Common myeloid progenitor, CD34-positive (primary cell): ENCODE measurements around the gene RNASEL. TPM values are rescaled to one million over a fixed set of nuclear protein-coding genes. Genes with fewer than 3 reads are reported as not detected.

ENCODE experiments used
- CTCF ChIA-PET: fragments of 350-600 bp; sonication (Branson Sonifier 250); formaldehyde crosslinking; loops from one replicate; lab custom pipeline; 2021; ENCODE audit warnings: antibody characterized with exemption; lab: Charles Lee
- POLR2A ChIA-PET: fragments of 350-600 bp; sonication (Branson Sonifier 250); formaldehyde crosslinking; loops from one replicate; lab custom pipeline; 2021; ENCODE audit warnings: antibody characterized with exemption; lab: Charles Lee
- DNase-seq, 3 donors: peaks; one replicate each; pipeline versions ENCODE4 v3.0.0 to v3.0.0-alpha.2; 2013
- H3K27ac ChIP-seq, 2 experiments: 1 replicate in 1 of 2; 2 replicates in 1 of 2; pipeline ENCODE4 v1.7.0; 2013; ENCODE audit warnings: inconsistent platforms in 2 of 2, low read length in 2 of 2, mild to moderate bottlenecking in 2 of 2, low read depth in 1 of 2, moderate library complexity in 1 of 2; ENCODE audit not compliant: severe bottlenecking in 2 of 2, insufficient read depth in 1 of 2, poor library complexity in 1 of 2
- H3K27me3 ChIP-seq, 5 experiments: replicated peaks in 2 of 5; 1 replicate in 3 of 5; 2 replicates in 2 of 5; pipeline versions ENCODE4 v1.6.1 to v1.7.0; 2013; ENCODE audit warnings: low read length in 4 of 5, mild to moderate bottlenecking in 2 of 5, moderate library complexity in 2 of 5, inconsistent platforms in 1 of 5; ENCODE audit not compliant: insufficient read depth in 5 of 5, control insufficient read depth in 4 of 5
- H3K36me3 ChIP-seq, 4 experiments: 1 replicate in 2 of 4; 2 replicates in 2 of 4; pipeline versions ENCODE4 v1.6.1 to v1.7.0; 2013; ENCODE audit warnings: low read length in 3 of 4, control low read depth in 1 of 4, mild to moderate bottlenecking in 1 of 4; ENCODE audit not compliant: control insufficient read depth in 4 of 4, insufficient read depth in 4 of 4
- H3K4me1 ChIP-seq, 4 experiments: 1 replicate in 3 of 4; 2 replicates in 1 of 4; pipeline versions ENCODE4 v1.6.1 to v1.7.1; 2013; ENCODE audit warnings: low read length in 3 of 4, mild to moderate bottlenecking in 3 of 4, control low read depth in 1 of 4, inconsistent platforms in 1 of 4, moderate library complexity in 1 of 4; ENCODE audit not compliant: control insufficient read depth in 4 of 4, insufficient read depth in 4 of 4; ENCODE audit errors: control extremely low read depth in 1 of 4
- H3K4me3 ChIP-seq, 7 experiments: 1 replicate in 4 of 7; 2 replicates in 3 of 7; pipeline versions ENCODE4 v1.5.1 to v1.7.0; 2013; ENCODE audit warnings: mild to moderate bottlenecking in 7 of 7, low read length in 6 of 7, moderate library complexity in 6 of 7, inconsistent platforms in 2 of 7, low read depth in 2 of 7, control low read depth in 1 of 7; ENCODE audit not compliant: insufficient read depth in 4 of 7, control insufficient read depth in 1 of 7; ENCODE audit errors: extremely low read depth in 1 of 7
- H3K9me3 ChIP-seq, 5 experiments: 1 replicate in 4 of 5; 2 replicates in 1 of 5; pipeline versions ENCODE4 v1.6.1 to v1.7.1; 2013; ENCODE audit warnings: low read length in 4 of 5, mild to moderate bottlenecking in 2 of 5, inconsistent platforms in 1 of 5, low read depth in 1 of 5, moderate library complexity in 1 of 5; ENCODE audit not compliant: control insufficient read depth in 4 of 5, insufficient read depth in 2 of 5; ENCODE audit errors: control extremely low read depth in 1 of 5
- WGBS: methylation state at CpG from one replicate; pipeline ENCODE4 v1.1.5; 2013; ENCODE audit not compliant: insufficient coverage; 5-methylcytosine and 5-hydroxymethylcytosine counted together
- polyA plus RNA-seq: library from polyadenylated mRNA; unstranded; fragments of 120-200 nt; gene quantifications from one replicate; pipeline ENCODE4 v1.2.1, GENCODE V29; 2013

The RNASEL gene, protein sequence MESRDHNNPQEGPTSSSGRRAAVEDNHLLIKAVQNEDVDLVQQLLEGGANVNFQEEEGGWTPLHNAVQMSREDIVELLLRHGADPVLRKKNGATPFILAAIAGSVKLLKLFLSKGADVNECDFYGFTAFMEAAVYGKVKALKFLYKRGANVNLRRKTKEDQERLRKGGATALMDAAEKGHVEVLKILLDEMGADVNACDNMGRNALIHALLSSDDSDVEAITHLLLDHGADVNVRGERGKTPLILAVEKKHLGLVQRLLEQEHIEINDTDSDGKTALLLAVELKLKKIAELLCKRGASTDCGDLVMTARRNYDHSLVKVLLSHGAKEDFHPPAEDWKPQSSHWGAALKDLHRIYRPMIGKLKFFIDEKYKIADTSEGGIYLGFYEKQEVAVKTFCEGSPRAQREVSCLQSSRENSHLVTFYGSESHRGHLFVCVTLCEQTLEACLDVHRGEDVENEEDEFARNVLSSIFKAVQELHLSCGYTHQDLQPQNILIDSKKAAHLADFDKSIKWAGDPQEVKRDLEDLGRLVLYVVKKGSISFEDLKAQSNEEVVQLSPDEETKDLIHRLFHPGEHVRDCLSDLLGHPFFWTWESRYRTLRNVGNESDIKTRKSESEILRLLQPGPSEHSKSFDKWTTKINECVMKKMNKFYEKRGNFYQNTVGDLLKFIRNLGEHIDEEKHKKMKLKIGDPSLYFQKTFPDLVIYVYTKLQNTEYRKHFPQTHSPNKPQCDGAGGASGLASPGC
- 9.0 TPM for polyA plus RNA-seq

DNA sequence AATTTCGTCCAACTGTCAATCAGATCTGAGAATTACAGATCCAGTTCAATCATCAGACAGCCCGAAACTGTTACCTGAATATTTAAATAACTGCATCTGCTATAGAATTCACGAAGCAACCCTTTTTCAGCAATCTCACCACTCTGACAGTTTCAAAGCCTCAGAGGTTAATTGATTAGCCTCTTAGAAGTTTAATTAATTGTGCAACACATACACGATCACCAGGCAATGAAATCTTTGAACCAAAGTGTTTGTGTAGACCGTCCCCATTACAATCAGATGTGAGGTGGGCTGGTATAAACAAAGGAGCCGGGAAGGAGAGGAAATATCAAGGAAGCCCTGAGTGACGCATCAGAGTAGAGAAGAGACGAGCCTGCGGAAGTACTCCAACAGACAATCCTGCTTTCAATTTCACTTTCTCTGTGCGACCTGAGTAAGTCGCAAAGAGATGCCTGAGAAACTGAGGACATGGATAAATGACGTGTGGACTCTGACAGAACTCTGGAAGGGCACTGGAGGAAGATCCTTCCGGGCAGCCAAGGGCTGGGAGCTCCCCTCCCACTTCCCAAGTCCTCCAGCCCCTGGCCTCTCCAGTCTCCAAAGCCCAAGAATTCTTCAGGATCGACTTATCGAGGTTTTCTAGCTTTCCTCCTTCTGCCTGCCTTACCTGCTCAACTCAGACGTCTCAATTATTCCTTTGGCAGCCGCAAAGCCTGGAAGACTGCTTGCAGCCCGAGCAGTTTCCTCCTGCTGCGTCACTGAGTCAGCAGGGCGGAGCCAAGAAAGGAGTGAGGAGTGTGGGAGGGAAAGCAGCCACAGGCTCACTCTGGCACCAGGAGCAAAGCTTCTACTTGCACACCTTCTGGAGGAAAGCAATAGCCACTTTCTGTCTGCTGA is at the start of gene RNASEL:
Gene RNASEL, minus strand, starts transcription at position 757 of the 897 bp plus-strand sequence. CDS start 2,450 bp downstream, outside the sequence.
- H3K9me3 ChIP-seq = no peaks in the 10 kb centered on the region
- CTCF ChIA-PET = interaction anchor here (1.2 to 6.2 kb wide), 7 partner anchors 8 to 508 kb away, joined by 3 to 39 read pairs (median 6); no protein-coding TSS in a partner anchor
- peak within 1 kb of the TSS; percentile 86 to 95 for H3K27ac ChIP-seq
- peaks cover 0 to 19% (median 9%) of the 10 kb centered on the region in 4 experiments for H3K4me1 ChIP-seq
- H3K27me3 ChIP-seq = no peaks in the 10 kb centered on the region
- H3K36me3 ChIP-seq = peaks cover 0 to 9% (median 3%) of the 10 kb centered on the region in 4 experiments
- 1% methylated on average over 12 of the region's 20 CpGs for WGBS
- H3K4me3 ChIP-seq = peak within 1 kb of the TSS; percentile 78 to 99 (median 96)
- DNase-seq = peak; percentile 62 to 88 (median 81)
- POLR2A ChIA-PET = no interaction called here

DNA sequence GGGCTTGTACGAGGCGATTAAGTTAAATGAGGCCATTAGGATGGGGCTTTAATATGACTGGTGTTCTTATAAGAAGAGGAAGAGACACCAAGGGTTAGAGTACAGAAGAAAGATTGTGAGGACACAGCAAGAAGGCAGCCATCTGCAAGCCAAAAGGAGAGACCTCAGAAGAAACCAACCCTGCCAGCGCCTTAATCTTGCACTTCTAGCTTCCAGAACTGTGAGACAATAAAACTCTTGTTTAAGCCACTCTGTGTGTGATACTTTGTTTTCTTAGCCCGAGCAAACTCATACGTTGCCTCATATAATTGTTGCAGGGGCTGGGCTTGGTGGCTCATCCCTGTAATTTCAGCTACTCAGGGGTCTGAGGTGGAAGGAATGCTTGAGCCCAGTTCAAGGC is 48.7 kb upstream of the RNASEL start:
- H3K27me3 ChIP-seq = peaks cover 0 to 2% (median 0%) of the 10 kb centered on the region in 5 experiments
- WGBS = 100% methylated on average over 3 of the region's 5 CpGs

DNA sequence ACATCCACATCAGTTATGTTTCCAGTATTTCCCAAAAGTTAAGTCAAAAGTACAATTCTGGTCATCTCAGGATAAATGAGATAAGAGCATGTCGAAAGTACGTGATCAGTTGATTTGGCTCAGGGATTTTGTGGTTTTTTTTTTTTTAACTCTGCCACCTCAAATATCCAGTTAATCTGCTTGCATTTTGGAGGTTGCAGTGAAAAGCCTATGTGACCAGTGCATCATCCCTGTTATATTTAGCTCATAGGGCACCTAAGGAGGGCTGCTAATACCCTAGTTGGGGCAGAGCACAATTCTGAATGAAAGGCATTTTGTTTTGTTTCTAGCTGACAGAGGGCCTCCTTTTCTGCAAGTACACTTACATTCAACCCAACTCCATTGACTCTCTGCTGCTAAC is 46.8 kb upstream of the RNASEL start:
- CTCF ChIA-PET = interaction anchor here (2.0 kb wide), 1 partner anchor 41 kb away, joined by 7 read pairs; no protein-coding TSS in a partner anchor
- H3K4me3 ChIP-seq = no peak overlapping the region
- no peaks in the 10 kb centered on the region for H3K36me3 ChIP-seq
- no peak for DNase-seq
- no peak overlapping the region for H3K27ac ChIP-seq
- no peaks in the 10 kb centered on the region for H3K9me3 ChIP-seq
- POLR2A ChIA-PET = no interaction called here
- no CpG with 5 or more reads among the region's 2 CpGs for WGBS
- H3K4me1 ChIP-seq = peaks cover 0 to 2% (median 0%) of the 10 kb centered on the region in 4 experiments
- H3K27me3 ChIP-seq = peaks cover 0 to 2% (median 0%) of the 10 kb centered on the region in 5 experiments

More for the DNA sequence above, 48.7 kb upstream of the RNASEL start:
- Histone ChIP-seq H3K4me1 (no peaks in the 10 kb centered on the region), H3K27ac (no peak overlapping the region), H3K9me3 (no peaks in the 10 kb centered on the region), H3K36me3 (no peaks in the 10 kb centered on the region), H3K4me3 (no peak overlapping the region)
- DNase-seq = no peak
- CTCF ChIA-PET = no interaction called here
- POLR2A ChIA-PET = interaction anchor here (0.6 kb wide), 1 partner anchor 202 kb away, joined by 9 read pairs; no protein-coding TSS in a partner anchor

GRCh38 chr1:182634306-182635072 is 45.4 kb upstream of the RNASEL start:
- Histone ChIP-seq H3K27ac (no peak overlapping the region), H3K27me3 (no peaks in the 10 kb centered on the region), H3K4me1 (peaks cover 0 to 13% (median 7%) of the 10 kb centered on the region in 4 experiments), H3K9me3 (no peaks in the 10 kb centered on the region), H3K4me3 (no peak overlapping the region), H3K36me3 (no peaks in the 10 kb centered on the region)
- ChIA-PET POLR2A (interaction anchor here (0.6 kb wide), 1 partner anchor 13 kb away, joined by 3 read pairs; no protein-coding TSS in a partner anchor), CTCF (interaction anchor here (1.2 to 2.0 kb wide), 2 partner anchors 33 to 39 kb away, joined by 3 to 7 read pairs; no protein-coding TSS in a partner anchor)
- DNase-seq = no peak
- WGBS = 94% methylated on average over 7 of the region's 9 CpGs

DNA sequence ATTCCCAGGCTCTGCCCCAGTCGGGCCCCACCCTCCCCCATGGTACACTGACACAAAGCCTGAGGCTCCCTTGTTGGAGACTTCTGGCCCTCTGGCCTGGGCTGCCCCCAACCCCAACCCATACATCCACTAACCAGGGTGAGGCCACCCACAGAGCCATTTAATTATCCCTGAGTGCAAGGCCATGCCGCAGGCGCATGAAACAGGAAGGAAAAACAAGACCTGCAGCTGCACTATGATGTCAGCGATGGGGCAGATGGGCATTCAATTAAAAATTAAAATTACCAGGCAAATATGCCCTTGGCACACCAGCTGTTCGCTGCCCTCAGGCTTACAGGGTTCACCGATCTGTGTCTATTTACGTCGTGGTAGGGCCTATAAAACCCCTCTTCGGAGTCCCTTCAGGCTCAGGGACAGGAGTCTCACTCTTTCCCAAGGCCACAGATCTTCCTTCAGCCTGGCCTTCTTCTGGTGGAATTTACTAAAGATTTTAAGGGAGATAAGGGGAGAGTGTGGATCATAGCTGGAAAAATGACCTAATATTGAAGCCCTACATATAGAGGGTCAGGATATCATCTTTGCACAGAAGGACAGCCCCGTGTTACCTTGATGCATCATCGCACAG is 44.7 kb upstream of the RNASEL start:
- DNase-seq = no peak
- no peaks in the 10 kb centered on the region for H3K36me3 ChIP-seq
- 85% methylated on average over 11 of the region's 11 CpGs for WGBS
- POLR2A ChIA-PET = interaction anchor here (0.6 kb wide), 1 partner anchor 14 kb away, joined by 3 read pairs; no protein-coding TSS in a partner anchor
- no peaks in the 10 kb centered on the region for H3K27me3 ChIP-seq
- H3K4me3 ChIP-seq = no peak overlapping the region
- no peaks in the 10 kb centered on the region for H3K9me3 ChIP-seq
- CTCF ChIA-PET = interaction anchor here (1.2 kb wide), 1 partner anchor 33 kb away, joined by 3 read pairs; no protein-coding TSS in a partner anchor
- peaks cover 0 to 18% (median 9%) of the 10 kb centered on the region in 4 experiments for H3K4me1 ChIP-seq
- H3K27ac ChIP-seq = no peak overlapping the region
